Measurements from ENCODE around the gene NOS2.
"Not testable (repeated sequence)": the region's sequence is repeated elsewhere in the genome, so short reads cannot be mapped to it uniquely, and the experiment has no call there.

Gene NOS2

GRCh38 chr17:27748360-27748825 lies 51.9 kb downstream of the NOS2 start:
- Histone ChIP-seq H2AFZ (ENCODE audit: low read length) (no peak overlapping the region), H3K27ac (ENCODE audit: low read depth, low read length, poor library complexity, severe bottlenecking) (no peak overlapping the region), H3K9me3 (ENCODE audit: low read length) (no peaks in the 10 kb centered on the region), H3K27me3 (ENCODE audit: insufficient read depth, low read length) (no peaks in the 10 kb centered on the region), H3K4me2 (ENCODE audit: low read length) (no peak overlapping the region), H3K9me2 (ENCODE audit: low read depth, low read length) (no peaks in the 10 kb centered on the region), H3K79me2 (ENCODE audit: insufficient read depth, low read length) (no peaks in the 10 kb centered on the region), H3K4me3 (ENCODE audit: low read depth, low read length, poor library complexity, severe bottlenecking) (no peak overlapping the region), H3K4me1 (ENCODE audit: insufficient read depth, low read length, severe bottlenecking) (no peaks in the 10 kb centered on the region), H3K36me3 (ENCODE audit: insufficient read depth, low read length) (no peaks in the 10 kb centered on the region), H4K20me1 (ENCODE audit: insufficient read depth, low read length) (no peaks in the 10 kb centered on the region), H3K9ac (ENCODE audit: low read length) (no peak overlapping the region), H3F3A (ENCODE audit: insufficient read depth, low read length) (no peaks in the 10 kb centered on the region)
- TF ChIP-seq CTCF (IDR thresholded peaks at IDR 0.05; ENCODE audit: low read length), result no peak
- no peak for TF ChIP-seq EZH2 (IDR thresholded peaks at IDR 0.05; ENCODE audit: borderline replicate concordance, low read length)

GRCh38 chr17:27747462-27748359 lies 52.6 kb downstream of the NOS2 start:
- no peaks in the 10 kb centered on the region for H3K9me3 ChIP-seq (ENCODE audit: low read length)
- TF ChIP-seq CTCF (IDR thresholded peaks at IDR 0.05; ENCODE audit: low read length) (peak; percentile 26; the same call in 1 of the 2 replicates), EZH2 (IDR thresholded peaks at IDR 0.05; ENCODE audit: borderline replicate concordance, low read length) (no peak)
- no peaks in the 10 kb centered on the region for H3F3A ChIP-seq (ENCODE audit: insufficient read depth, low read length)
- H3K9ac ChIP-seq (ENCODE audit: low read length), result no peak overlapping the region
- H3K36me3 ChIP-seq (ENCODE audit: insufficient read depth, low read length), result no peaks in the 10 kb centered on the region
- H3K27me3 ChIP-seq (ENCODE audit: insufficient read depth, low read length), result no peaks in the 10 kb centered on the region
- H3K27ac ChIP-seq (ENCODE audit: low read depth, low read length, poor library complexity, severe bottlenecking), result no peak overlapping the region
- no peaks in the 10 kb centered on the region for H3K9me2 ChIP-seq (ENCODE audit: low read depth, low read length)
- no peaks in the 10 kb centered on the region for H3K79me2 ChIP-seq (ENCODE audit: insufficient read depth, low read length)
- H3K4me2 ChIP-seq (ENCODE audit: low read length), result no peak overlapping the region
- H3K4me1 ChIP-seq (ENCODE audit: insufficient read depth, low read length, severe bottlenecking), result no peaks in the 10 kb centered on the region
- no peak overlapping the region for H2AFZ ChIP-seq (ENCODE audit: low read length)
- H3K4me3 ChIP-seq (ENCODE audit: low read depth, low read length, poor library complexity, severe bottlenecking), result no peak overlapping the region
- no peaks in the 10 kb centered on the region for H4K20me1 ChIP-seq (ENCODE audit: insufficient read depth, low read length)

GRCh38 chr17:27746881-27747280 lies 53.4 kb downstream of the NOS2 start:
- H3K27ac ChIP-seq (ENCODE audit: low read depth, low read length, poor library complexity, severe bottlenecking), result no peak overlapping the region
- H3K9me2 ChIP-seq (ENCODE audit: low read depth, low read length), result no peaks in the 10 kb centered on the region
- H3K9me3 ChIP-seq (ENCODE audit: low read length), result no peaks in the 10 kb centered on the region
- H2AFZ ChIP-seq (ENCODE audit: low read length), result no peak overlapping the region
- H3F3A ChIP-seq (ENCODE audit: insufficient read depth, low read length), result no peaks in the 10 kb centered on the region
- H3K9ac ChIP-seq (ENCODE audit: low read length), result no peak overlapping the region
- no peaks in the 10 kb centered on the region for H3K36me3 ChIP-seq (ENCODE audit: insufficient read depth, low read length)
- H3K4me1 ChIP-seq (ENCODE audit: insufficient read depth, low read length, severe bottlenecking), result no peaks in the 10 kb centered on the region
- no peaks in the 10 kb centered on the region for H3K27me3 ChIP-seq (ENCODE audit: insufficient read depth, low read length)
- H3K4me2 ChIP-seq (ENCODE audit: low read length), result no peak overlapping the region
- H3K4me3 ChIP-seq (ENCODE audit: low read depth, low read length, poor library complexity, severe bottlenecking), result no peak overlapping the region
- no peaks in the 10 kb centered on the region for H3K79me2 ChIP-seq (ENCODE audit: insufficient read depth, low read length)
- no peak for TF ChIP-seq EZH2 (IDR thresholded peaks at IDR 0.05; ENCODE audit: borderline replicate concordance, low read length)
- no peak for TF ChIP-seq CTCF (IDR thresholded peaks at IDR 0.05; ENCODE audit: low read length)
- no peaks in the 10 kb centered on the region for H4K20me1 ChIP-seq (ENCODE audit: insufficient read depth, low read length)

GRCh38 chr17:27746320-27746719 lies 54.0 kb downstream of the NOS2 start:
- not testable (repeated sequence) for H3K9ac ChIP-seq (ENCODE audit: low read length); H3K27me3 ChIP-seq (ENCODE audit: insufficient read depth, low read length); H3K9me2 ChIP-seq (ENCODE audit: low read depth, low read length); H3K4me2 ChIP-seq (ENCODE audit: low read length); H4K20me1 ChIP-seq (ENCODE audit: insufficient read depth, low read length); H3K4me3 ChIP-seq (ENCODE audit: low read depth, low read length, poor library complexity, severe bottlenecking); H3K36me3 ChIP-seq (ENCODE audit: insufficient read depth, low read length); H3K27ac ChIP-seq (ENCODE audit: low read depth, low read length, poor library complexity, severe bottlenecking); H2AFZ ChIP-seq (ENCODE audit: low read length); H3K79me2 ChIP-seq (ENCODE audit: insufficient read depth, low read length); H3K9me3 ChIP-seq (ENCODE audit: low read length); H3F3A ChIP-seq (ENCODE audit: insufficient read depth, low read length); H3K4me1 ChIP-seq (ENCODE audit: insufficient read depth, low read length, severe bottlenecking)

GRCh38 chr17:27745207-27745830 lies 55.0 kb downstream of the NOS2 start:
- H2AFZ ChIP-seq (ENCODE audit: low read length); H3K9me3 ChIP-seq (ENCODE audit: low read length); H3K4me3 ChIP-seq (ENCODE audit: low read depth, low read length, poor library complexity, severe bottlenecking); H3K27ac ChIP-seq (ENCODE audit: low read depth, low read length, poor library complexity, severe bottlenecking); H3K4me1 ChIP-seq (ENCODE audit: insufficient read depth, low read length, severe bottlenecking); H3K9me2 ChIP-seq (ENCODE audit: low read depth, low read length); H3K79me2 ChIP-seq (ENCODE audit: insufficient read depth, low read length); H3K4me2 ChIP-seq (ENCODE audit: low read length); H4K20me1 ChIP-seq (ENCODE audit: insufficient read depth, low read length); H3K36me3 ChIP-seq (ENCODE audit: insufficient read depth, low read length); H3K9ac ChIP-seq (ENCODE audit: low read length); H3F3A ChIP-seq (ENCODE audit: insufficient read depth, low read length); H3K27me3 ChIP-seq (ENCODE audit: insufficient read depth, low read length): not testable (repeated sequence)
